ENCODE results near the gene NPEPL1.

DNA sequence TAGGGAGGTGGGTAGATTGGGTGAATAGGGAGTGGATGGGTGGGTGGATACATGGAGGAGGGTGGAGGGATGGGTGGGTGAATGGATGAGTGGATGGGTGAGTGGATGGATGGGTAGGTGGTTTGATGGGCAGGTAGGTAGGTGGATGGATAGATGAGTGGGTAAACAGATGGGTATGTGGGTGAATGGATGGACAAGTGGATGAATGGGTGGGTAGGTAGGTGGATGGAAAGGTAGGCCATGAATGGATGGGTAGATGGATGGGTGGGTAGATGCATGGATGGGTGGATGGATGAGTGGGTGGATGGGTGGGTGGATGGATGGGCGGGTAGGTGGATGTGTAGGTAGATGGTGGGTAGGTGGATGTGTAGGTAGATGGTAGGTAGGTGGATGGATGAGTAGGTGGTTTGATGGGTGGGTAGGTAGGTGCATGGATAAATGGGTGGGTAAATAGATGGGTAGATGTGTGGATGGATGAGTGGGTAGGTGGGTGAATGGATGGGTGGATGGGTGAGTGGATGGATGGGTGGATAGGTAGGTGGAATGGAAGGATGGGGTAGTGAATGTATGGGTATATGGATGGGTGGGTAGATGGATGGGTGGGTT lies 51.4 kb downstream of the NPEPL1 start:
- TF ChIP-seq POLR2A (IDR thresholded peaks at IDR 0.05): no peak
- TF ChIP-seq, protein P1, sequence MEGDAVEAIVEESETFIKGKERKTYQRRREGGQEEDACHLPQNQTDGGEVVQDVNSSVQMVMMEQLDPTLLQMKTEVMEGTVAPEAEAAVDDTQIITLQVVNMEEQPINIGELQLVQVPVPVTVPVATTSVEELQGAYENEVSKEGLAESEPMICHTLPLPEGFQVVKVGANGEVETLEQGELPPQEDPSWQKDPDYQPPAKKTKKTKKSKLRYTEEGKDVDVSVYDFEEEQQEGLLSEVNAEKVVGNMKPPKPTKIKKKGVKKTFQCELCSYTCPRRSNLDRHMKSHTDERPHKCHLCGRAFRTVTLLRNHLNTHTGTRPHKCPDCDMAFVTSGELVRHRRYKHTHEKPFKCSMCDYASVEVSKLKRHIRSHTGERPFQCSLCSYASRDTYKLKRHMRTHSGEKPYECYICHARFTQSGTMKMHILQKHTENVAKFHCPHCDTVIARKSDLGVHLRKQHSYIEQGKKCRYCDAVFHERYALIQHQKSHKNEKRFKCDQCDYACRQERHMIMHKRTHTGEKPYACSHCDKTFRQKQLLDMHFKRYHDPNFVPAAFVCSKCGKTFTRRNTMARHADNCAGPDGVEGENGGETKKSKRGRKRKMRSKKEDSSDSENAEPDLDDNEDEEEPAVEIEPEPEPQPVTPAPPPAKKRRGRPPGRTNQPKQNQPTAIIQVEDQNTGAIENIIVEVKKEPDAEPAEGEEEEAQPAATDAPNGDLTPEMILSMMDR (IDR thresholded peaks at IDR 0.05): no peak
